GM23248 (cell line): ENCODE data around the gene EDIL3. TPM values are rescaled to one million over a fixed set of nuclear protein-coding genes. Genes with fewer than 3 reads are reported as not detected.
A peak's percentile ranks its signal among the peaks of the same experiment; 100 is the strongest.

Experiments used
- DNase-seq: peaks from one replicate; pipeline ENCODE4 v3.0.0-alpha.2; 2015
- H2AFZ ChIP-seq: fragments of 200-600 bp; sonication (generic); 2 replicates; pipeline ENCODE4 v1.6.1; 2016; ENCODE audit warnings: antibody characterized with exemption
- H3F3A ChIP-seq: fragments of 200-600 bp; sonication (generic); 2 replicates; pipeline ENCODE4 v1.6.1; 2016; ENCODE audit warnings: mild to moderate bottlenecking, antibody characterized with exemption, mixed run types; ENCODE audit not compliant: insufficient read depth
- H3K27ac ChIP-seq: fragments of 200-600 bp; sonication (generic); 2 replicates; pipeline ENCODE4 v1.5.1; 2016; ENCODE audit warnings: mild to moderate bottlenecking
- H3K27me3 ChIP-seq: fragments of 200-600 bp; sonication (generic); replicated peaks from 2 replicates; pipeline ENCODE4 v1.6.1; 2016; ENCODE audit warnings: mild to moderate bottlenecking; ENCODE audit not compliant: insufficient read depth
- H3K36me3 ChIP-seq: fragments of 200-600 bp; sonication (generic); 2 replicates; pipeline ENCODE4 v1.6.1; 2016; ENCODE audit warnings: low read depth, mild to moderate bottlenecking
- H3K4me1 ChIP-seq: fragments of 200-600 bp; sonication (generic); 2 replicates; pipeline ENCODE4 v1.6.1; 2016; ENCODE audit warnings: mild to moderate bottlenecking; ENCODE audit not compliant: insufficient read depth
- H3K4me2 ChIP-seq: fragments of 200-600 bp; sonication (generic); one replicate; pipeline ENCODE4 v1.6.1; 2016; ENCODE audit warnings: mild to moderate bottlenecking; ENCODE audit not compliant: unreplicated experiment
- H3K4me3 ChIP-seq: fragments of 200-600 bp; sonication (generic); 2 replicates; pipeline ENCODE4 v1.5.1; 2016; ENCODE audit warnings: mild to moderate bottlenecking
- H3K79me2 ChIP-seq: fragments of 200-600 bp; sonication (generic); 2 replicates; pipeline ENCODE4 v1.6.1; 2016; ENCODE audit warnings: mild to moderate bottlenecking; ENCODE audit not compliant: insufficient read depth
- H3K9ac ChIP-seq: fragments of 200-600 bp; sonication (generic); 2 replicates; pipeline ENCODE4 v1.6.1; 2016; ENCODE audit warnings: mild to moderate bottlenecking
- H3K9me2 ChIP-seq: fragments of 200-600 bp; sonication (generic); 2 replicates; pipeline ENCODE4 v1.6.1; 2016; ENCODE audit warnings: mixed run types, mild to moderate bottlenecking, moderate library complexity; ENCODE audit not compliant: insufficient read depth
- H3K9me3 ChIP-seq: fragments of 200-600 bp; sonication (generic); one replicate; pipeline ENCODE4 v1.6.1; 2017; ENCODE audit warnings: low read depth
- H4K20me1 ChIP-seq: fragments of 200-600 bp; sonication (generic); 2 replicates; pipeline ENCODE4 v1.6.0; 2016; ENCODE audit not compliant: insufficient read depth
- EZH2 ChIP-seq: fragments of 200-600 bp; sonication (generic); IDR thresholded peaks from 2 replicates; pipeline ENCODE4 v1.6.1; 2018; ENCODE audit warnings: antibody characterized with exemption, mild to moderate bottlenecking; ENCODE audit not compliant: insufficient read depth, poor library complexity, severe bottlenecking
- EZH2phosphoT487 ChIP-seq: fragments of 200-600 bp; sonication (generic); IDR thresholded peaks from 2 replicates; pipeline ENCODE4 v1.6.1; 2018; ENCODE audit warnings: antibody characterized with exemption, moderate library complexity, mild to moderate bottlenecking, low read depth; ENCODE audit not compliant: insufficient read depth
- WGBS, 2 experiments: methylation state at CpG; one replicate each; pipeline ENCODE4 v1.1.6; 2015 to 2017; ENCODE audit warnings: low lambda C conversion rate in 2 of 2, low coverage in 1 of 2; ENCODE audit errors: missing lambda C conversion rate in 2 of 2; 5-methylcytosine and 5-hydroxymethylcytosine counted together
- in situ Hi-C: fragments of 300-500 bp; cut with MboI; formaldehyde crosslinking; loops from 2 replicates; pipeline ENCODE4 v1.15.0; 2020
- polyA plus RNA-seq: library from polyadenylated mRNA; unstranded; fragments of >200 nt; fragmentation: Nextera tagmentation; extraction: Ambion mirVana; gene quantifications from 2 replicates; pipeline ENCODE4 v1.2.1, GENCODE V29; 2016
- total RNA-seq: library from RNA; depleted of rRNA; stranded (reverse); fragments of >200 nt; shearing (Covaris generic); gene quantifications from 2 replicates; pipeline ENCODE4 v1.2.3, GENCODE V29; 2014

EDIL3 gene
- total and polyA plus RNA-seq, 2 experiments from 2014 or later = 17.7 to 24.1 TPM

DNA sequence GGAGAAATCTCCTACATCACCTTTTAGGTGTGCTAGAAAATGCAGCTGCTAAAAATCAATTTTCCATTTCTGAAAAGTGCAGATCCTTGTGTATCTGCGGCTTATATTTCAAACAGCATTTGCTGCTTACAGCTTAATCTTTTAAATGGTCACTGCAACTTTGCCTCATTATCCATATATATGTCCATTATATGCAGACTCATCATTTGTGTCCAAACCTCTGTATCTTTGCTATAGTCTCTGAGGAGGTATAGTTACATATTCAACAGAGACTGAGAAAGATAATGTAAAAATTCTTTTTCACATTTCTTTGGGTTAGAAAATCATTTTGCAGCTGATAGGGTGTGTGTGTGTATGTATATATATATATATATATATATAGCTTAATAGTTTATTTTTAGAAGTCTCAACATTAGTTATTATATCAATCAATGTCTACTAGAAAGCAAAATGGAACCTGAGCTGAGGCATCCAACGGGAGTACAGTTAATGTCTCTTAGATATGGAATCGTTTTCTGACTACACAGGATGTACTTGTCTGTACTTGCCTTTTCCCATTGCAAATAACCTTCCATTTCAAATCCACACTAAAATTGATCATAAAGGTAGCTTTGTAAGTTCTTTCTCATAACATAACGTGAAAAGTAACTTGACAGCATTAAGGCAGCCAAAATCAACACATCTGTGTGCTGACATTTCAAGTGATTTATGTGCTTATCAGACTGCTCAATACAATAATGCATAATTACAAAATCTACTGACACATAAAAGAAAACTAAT, 397.0 kb downstream of the EDIL3 start:
- Histone ChIP-seq H3K4me1 (no peaks in the 10 kb centered on the region), H3K9me3 (no peaks in the 10 kb centered on the region), H2AFZ (no peak overlapping the region), H3K27me3 (no peaks in the 10 kb centered on the region), H3F3A (no peaks in the 10 kb centered on the region), H3K4me3 (no peak overlapping the region), H3K9me2 (no peaks in the 10 kb centered on the region), H3K36me3 (no peaks in the 10 kb centered on the region), H3K27ac (no peak overlapping the region), H3K79me2 (no peaks in the 10 kb centered on the region), H3K4me2 (no peak overlapping the region), H4K20me1 (no peaks in the 10 kb centered on the region), H3K9ac (no peak overlapping the region)
- 53 to 54% methylated on average over 4 of the region's 4 CpGs for WGBS, 2 experiments
- in situ Hi-C loops = no loop called here
- TF ChIP-seq EZH2 = no peak
- TF ChIP-seq EZH2phosphoT487 = no peak
- no peak for DNase-seq

DNA sequence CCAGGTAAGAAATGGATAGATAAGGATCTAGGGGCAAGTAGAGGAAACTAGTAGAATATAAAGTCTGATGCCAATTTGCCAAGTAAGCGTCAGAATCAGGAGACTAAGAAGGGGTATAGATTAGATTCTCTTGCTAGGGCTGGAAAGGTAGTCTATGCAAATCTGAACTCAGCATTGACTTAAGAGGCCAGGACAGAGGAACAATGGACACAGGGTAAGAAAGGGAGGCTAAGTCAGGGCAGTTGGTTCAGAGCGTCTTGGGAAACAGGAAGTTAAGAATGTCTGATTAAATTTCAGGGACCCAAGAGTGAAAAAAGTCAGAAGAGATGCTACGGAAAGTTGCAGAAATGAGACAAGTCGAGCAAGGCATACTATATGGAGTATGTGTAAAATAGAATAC, 400.8 kb downstream of the EDIL3 start:
- H3K4me3 ChIP-seq = no peak overlapping the region
- no peak overlapping the region for H3K4me2 ChIP-seq
- 78% methylated on average over 4 of the region's 4 CpGs for WGBS, 2 experiments
- no peak for DNase-seq
- no peaks in the 10 kb centered on the region for H3F3A ChIP-seq
- H3K27me3 ChIP-seq = no peaks in the 10 kb centered on the region
- H4K20me1 ChIP-seq = no peaks in the 10 kb centered on the region
- H3K36me3 ChIP-seq = no peaks in the 10 kb centered on the region
- no peak for TF ChIP-seq EZH2phosphoT487
- no peak for TF ChIP-seq EZH2
- no peaks in the 10 kb centered on the region for H3K9me3 ChIP-seq
- H2AFZ ChIP-seq = no peak overlapping the region
- no peaks in the 10 kb centered on the region for H3K9me2 ChIP-seq
- in situ Hi-C loops = no loop called here
- no peaks in the 10 kb centered on the region for H3K79me2 ChIP-seq
- H3K4me1 ChIP-seq = no peaks in the 10 kb centered on the region
- H3K27ac ChIP-seq = no peak overlapping the region
- H3K9ac ChIP-seq = no peak overlapping the region

DNA sequence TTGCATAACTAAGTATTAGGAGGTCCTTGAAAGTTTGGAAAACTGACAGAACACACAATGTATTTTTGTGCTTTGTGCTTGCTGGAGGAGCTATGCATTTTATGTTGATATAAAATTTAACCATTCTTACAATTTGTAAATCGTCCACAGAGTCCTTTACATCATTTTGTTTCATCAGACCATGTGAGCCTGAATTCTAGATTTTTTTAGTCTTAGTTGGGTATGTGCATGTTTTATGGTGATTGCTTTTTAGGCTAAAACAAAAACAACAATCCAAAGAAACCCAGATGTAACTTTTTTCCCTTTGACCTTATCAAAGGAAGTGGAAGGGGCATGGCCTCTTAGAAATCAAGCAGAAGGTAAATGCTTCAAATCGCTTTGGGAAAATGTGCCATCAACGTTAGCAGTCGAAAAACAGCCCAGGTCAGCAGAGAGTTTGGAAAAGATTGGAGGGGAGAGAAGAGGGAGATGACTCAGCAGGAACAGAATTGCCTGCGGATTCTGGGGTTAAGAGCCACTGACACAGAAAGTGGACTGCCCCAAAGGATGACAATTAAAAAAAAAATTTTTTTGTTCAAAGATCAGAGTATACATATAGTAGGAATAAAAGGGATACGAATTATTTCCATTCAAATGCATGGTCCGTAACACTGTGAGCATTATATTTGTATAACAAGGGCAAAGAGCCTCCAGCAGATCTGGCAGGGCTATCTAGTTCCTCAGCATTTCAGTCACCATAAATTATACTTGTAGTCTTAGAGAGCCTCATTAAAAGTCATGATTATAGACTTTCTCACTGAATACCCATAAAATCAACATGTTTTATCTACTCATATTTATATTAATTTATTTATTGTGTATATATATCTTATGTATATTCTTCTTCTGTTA, 410.5 kb downstream of the EDIL3 start:
- TF ChIP-seq EZH2phosphoT487 (no peak), EZH2 (no peak)
- no peaks in the 10 kb centered on the region for H4K20me1 ChIP-seq
- H3K4me2 ChIP-seq = no peak overlapping the region
- 49 to 52% methylated on average over 7 of the region's 7 CpGs for WGBS, 2 experiments
- no peak overlapping the region for H3K27ac ChIP-seq
- H3K36me3 ChIP-seq = no peaks in the 10 kb centered on the region
- no peaks in the 10 kb centered on the region; the same call in 1 of the 2 replicates for H3K9me2 ChIP-seq
- H3K79me2 ChIP-seq = no peaks in the 10 kb centered on the region
- H3K4me1 ChIP-seq = no peaks in the 10 kb centered on the region
- H3K27me3 ChIP-seq = no peaks in the 10 kb centered on the region
- no peak overlapping the region for H2AFZ ChIP-seq
- in situ Hi-C loops = no loop called here
- DNase-seq = peak; percentile 2
- no peak overlapping the region for H3K4me3 ChIP-seq
- H3K9me3 ChIP-seq = no peaks in the 10 kb centered on the region
- H3F3A ChIP-seq = no peaks in the 10 kb centered on the region
- H3K9ac ChIP-seq = no peak overlapping the region

DNA sequence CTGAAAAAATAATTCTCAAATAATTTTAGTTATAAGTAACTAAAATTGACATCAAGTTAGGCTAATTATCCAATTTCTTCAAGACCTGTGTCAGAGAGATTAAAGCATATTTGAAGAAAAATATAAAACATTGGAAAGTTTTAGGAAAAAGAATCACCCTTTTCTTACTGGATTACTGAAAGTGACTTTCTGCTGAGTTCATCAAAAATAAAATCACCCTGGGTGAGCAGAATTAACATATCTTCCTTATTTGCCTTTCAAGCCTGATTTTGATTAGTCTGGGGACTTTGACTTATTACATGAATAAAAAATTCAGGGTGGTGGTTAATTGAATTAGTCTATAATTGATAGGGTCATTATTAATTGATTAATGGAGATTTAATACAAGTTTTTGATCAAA, 411.8 kb downstream of the EDIL3 start:
- H3K79me2 ChIP-seq = no peaks in the 10 kb centered on the region
- H3K27ac ChIP-seq = no peak overlapping the region
- no peak overlapping the region for H3K4me2 ChIP-seq
- H3K9me3 ChIP-seq = no peaks in the 10 kb centered on the region
- in situ Hi-C loops = no loop called here
- no peak overlapping the region for H3K4me3 ChIP-seq
- H3K4me1 ChIP-seq = no peaks in the 10 kb centered on the region
- H3K9me2 ChIP-seq = no peaks in the 10 kb centered on the region; the same call in 1 of the 2 replicates
- no peak for DNase-seq
- no peaks in the 10 kb centered on the region for H3K36me3 ChIP-seq
- no peaks in the 10 kb centered on the region for H3F3A ChIP-seq
- no peaks in the 10 kb centered on the region for H4K20me1 ChIP-seq
- TF ChIP-seq EZH2 (no peak), EZH2phosphoT487 (no peak)
- no peak overlapping the region for H2AFZ ChIP-seq
- no peak overlapping the region for H3K9ac ChIP-seq
- H3K27me3 ChIP-seq = no peaks in the 10 kb centered on the region
